Measurements from ENCODE around the gene ZNF207.

GRCh38 chr17:32356750-32357149 is 6.8 kb downstream of the ZNF207 start:
- TF ChIP-seq CTCF (conservative IDR thresholded peaks at IDR 0.05; ENCODE audit: low read depth, low read length) (no peak), EZH2 (IDR thresholded peaks at IDR 0.05; ENCODE audit: low read length, unreplicated experiment) (no peak)
